ENCODE data around the gene ARL15.

DNA sequence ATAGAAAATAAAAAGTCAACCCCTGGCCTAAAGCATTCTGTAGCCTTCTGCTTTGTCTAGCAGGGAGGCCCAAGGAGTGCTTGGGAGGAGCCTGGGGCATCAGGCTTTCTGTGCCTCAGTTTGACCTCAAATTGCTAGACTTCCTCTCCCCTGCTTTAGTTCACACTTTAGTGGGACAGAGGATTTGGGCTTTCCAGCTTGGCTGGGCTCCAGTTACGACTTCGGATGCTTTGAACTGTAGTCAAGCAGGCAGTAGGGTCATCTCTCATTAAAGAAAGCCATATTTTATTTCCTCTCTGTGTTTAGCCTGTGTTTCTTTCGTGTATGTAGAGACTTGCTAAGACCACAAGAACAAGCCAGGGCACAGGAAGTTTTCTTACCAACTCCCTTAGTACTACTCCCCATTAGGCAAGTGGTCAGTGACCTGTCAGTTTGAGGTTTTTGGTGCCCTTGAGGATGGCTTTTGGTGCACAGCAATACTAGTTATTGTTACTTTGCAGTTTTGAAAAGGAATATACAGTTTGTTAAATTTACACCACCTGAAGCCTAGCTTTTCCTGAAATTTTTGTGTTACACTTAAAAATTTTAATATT is 415.2 kb downstream of the ARL15 start:
- TF ChIP-seq ERF (CRISPR knock-in tag; IDR thresholded peaks at IDR 0.05) (no peak), POLR3A (IDR thresholded peaks at IDR 0.05; ENCODE audit: borderline replicate concordance, extremely low read depth, insufficient read depth, insufficient read length) (no peak), TAF1 (IDR thresholded peaks at IDR 0.05; ENCODE audit: control insufficient read depth, extremely low read depth, insufficient read depth, low read length, severe bottlenecking) (no peak)

Measured in K562 (cell line).